Activated T-cell treated with anti-CD3 and anti-CD28 coated beads, Interleukin-2, amount 50 U/mL, for 1 hour (primary cell): ENCODE measurements around the gene KCND3.

ENCODE experiments used
- DNase-seq: peaks from one replicate; pipeline ENCODE4 v3.0.0-alpha.2; 2020

Gene KCND3

GRCh38 chr1:111956155-111956771 lies 33.2 kb downstream of the KCND3 start:
- DNase-seq = no peak

- no peak for DNase-seq
Measured at GRCh38 chr1:111955755-111956154, 33.7 kb downstream of the KCND3 start.

GRCh38 chr1:111953797-111954196 lies 35.7 kb downstream of the KCND3 start:
- DNase-seq = no peak

- no peak for DNase-seq
Measured at GRCh38 chr1:111952125-111952657, 37.3 kb downstream of the KCND3 start.

GRCh38 chr1:111948209-111949171 lies 41.0 kb downstream of the KCND3 start:
- no peak for DNase-seq

GRCh38 chr1:111943846-111944749 lies 45.4 kb downstream of the KCND3 start:
- no peak for DNase-seq

GRCh38 chr1:111943066-111943465 lies 46.4 kb downstream of the KCND3 start:
- DNase-seq = no peak

GRCh38 chr1:111938536-111938935 lies 50.9 kb downstream of the KCND3 start:
- DNase-seq = no peak

- DNase-seq = no peak
Measured at GRCh38 chr1:111938123-111938522, 51.3 kb downstream of the KCND3 start.

- DNase-seq = no peak
Measured at GRCh38 chr1:111937147-111937725, 52.2 kb downstream of the KCND3 start.

GRCh38 chr1:111934106-111934852 lies 55.2 kb downstream of the KCND3 start:
- no peak for DNase-seq

GRCh38 chr1:111930356-111930755 lies 59.1 kb downstream of the KCND3 start:
- no peak for DNase-seq

GRCh38 chr1:111928531-111928930 lies 60.9 kb downstream of the KCND3 start:
- no peak for DNase-seq

- no peak for DNase-seq
Measured at GRCh38 chr1:111927652-111928051, 61.8 kb downstream of the KCND3 start.

GRCh38 chr1:111924786-111925185 lies 64.7 kb downstream of the KCND3 start:
- no peak for DNase-seq

GRCh38 chr1:111923766-111924165 lies 65.7 kb downstream of the KCND3 start:
- no peak for DNase-seq

GRCh38 chr1:111921948-111922347 lies 67.5 kb downstream of the KCND3 start:
- DNase-seq = no peak

GRCh38 chr1:111920221-111921024 lies 69.0 kb downstream of the KCND3 start:
- DNase-seq = no peak

GRCh38 chr1:111911776-111912515 lies 77.5 kb downstream of the KCND3 start:
- no peak for DNase-seq

GRCh38 chr1:111911061-111911460 lies 78.4 kb downstream of the KCND3 start:
- DNase-seq = no peak
